ENCODE measurements around the gene HELZ2. TPM values are rescaled to one million over a fixed set of nuclear protein-coding genes. Genes with fewer than 3 reads are reported as not detected.

The HELZ2 gene
- total RNA-seq, 1 experiment from 2014 or later = 33.4 TPM

GRCh38 chr20:63532449-63532971, 41.5 kb downstream of the HELZ2 start:
- no peaks in the 10 kb centered on the region for H3K36me3 ChIP-seq (ENCODE audit: low read depth, low read length)
- no TSS peak for BruUV-seq (replicated peaks)
- no peak for ATAC-seq
- peaks cover 11% of the 10 kb centered on the region for H3K79me2 ChIP-seq (ENCODE audit: low read length)
- ChIA-PET POLR2A (ENCODE audit: unreplicated experiment) (no interaction called here), CTCF (no interaction called here)
- H2AFZ ChIP-seq (ENCODE audit: low read length) = no peak overlapping the region
- peaks cover under 1% of the 10 kb centered on the region for H3F3A ChIP-seq (ENCODE audit: low read length, unreplicated experiment)
- no peaks in the 10 kb centered on the region for H3K9me2 ChIP-seq (replicated peaks; ENCODE audit: low read length)
- no peak overlapping the region for H3K9ac ChIP-seq (ENCODE audit: low read length)
- H3K4me3 ChIP-seq (ENCODE audit: low read length) = no peak overlapping the region
- H4K20me1 ChIP-seq (ENCODE audit: low read length) = no peaks in the 10 kb centered on the region
- no peak overlapping the region for H3K4me2 ChIP-seq (ENCODE audit: low read length)
- H3K27me3 ChIP-seq (ENCODE audit: low read length) = no peaks in the 10 kb centered on the region
- intact Hi-C loops (cut with micrococcal nuclease) = loop anchor here (5.0 kb wide), 1 partner anchor 605 kb away; the partner anchor contains the start of gene DIDO1
- H3K27ac ChIP-seq (ENCODE audit: low read length) = no peak overlapping the region
- peaks cover 14% of the 10 kb centered on the region for H3K4me1 ChIP-seq (ENCODE audit: insufficient read depth, low read length)
- TF ChIP-seq CTCF (conservative IDR thresholded peaks at IDR 0.05; ENCODE audit: low read depth, low read length) (no peak), EZH2phosphoT487 (IDR thresholded peaks at IDR 0.05; ENCODE audit: borderline replicate concordance, low read length) (no peak), EZH2 (IDR thresholded peaks at IDR 0.05; ENCODE audit: low read length, unreplicated experiment) (no peak)
- no peak for DNase-seq
- H3K9me3 ChIP-seq (ENCODE audit: low read length) = no peaks in the 10 kb centered on the region

GRCh38 chr20:63531686-63532448, 42.2 kb downstream of the HELZ2 start:
- H3K9me3 ChIP-seq (ENCODE audit: low read length) = no peaks in the 10 kb centered on the region
- no peak for DNase-seq
- no peak overlapping the region for H2AFZ ChIP-seq (ENCODE audit: low read length)
- TF ChIP-seq EZH2phosphoT487 (IDR thresholded peaks at IDR 0.05; ENCODE audit: borderline replicate concordance, low read length) (no peak), CTCF (conservative IDR thresholded peaks at IDR 0.05; ENCODE audit: low read depth, low read length) (no peak), EZH2 (IDR thresholded peaks at IDR 0.05; ENCODE audit: low read length, unreplicated experiment) (no peak)
- peaks cover 8% of the 10 kb centered on the region for H3K79me2 ChIP-seq (ENCODE audit: low read length)
- no TSS peak for BruUV-seq (replicated peaks)
- no peaks in the 10 kb centered on the region for H3K9me2 ChIP-seq (replicated peaks; ENCODE audit: low read length)
- peaks cover 5% of the 10 kb centered on the region for H3F3A ChIP-seq (ENCODE audit: low read length, unreplicated experiment)
- H3K4me1 ChIP-seq (ENCODE audit: insufficient read depth, low read length) = peaks cover 8% of the 10 kb centered on the region
- no peak overlapping the region for H3K27ac ChIP-seq (ENCODE audit: low read length)
- no peak overlapping the region for H3K9ac ChIP-seq (ENCODE audit: low read length)
- H3K4me2 ChIP-seq (ENCODE audit: low read length) = no peak overlapping the region
- no peaks in the 10 kb centered on the region for H3K27me3 ChIP-seq (ENCODE audit: low read length)
- ChIA-PET POLR2A (ENCODE audit: unreplicated experiment) (no interaction called here), CTCF (no interaction called here)
- no peak overlapping the region for H3K4me3 ChIP-seq (ENCODE audit: low read length)
- H4K20me1 ChIP-seq (ENCODE audit: low read length) = no peaks in the 10 kb centered on the region
- H3K36me3 ChIP-seq (ENCODE audit: low read depth, low read length) = no peaks in the 10 kb centered on the region
- intact Hi-C loops (cut with micrococcal nuclease) = loop anchor here (5.0 kb wide), 1 partner anchor 605 kb away; the partner anchor contains the start of gene DIDO1
- no peak for ATAC-seq

- H2AFZ ChIP-seq (ENCODE audit: low read length) = no peak overlapping the region
- H3K27me3 ChIP-seq (ENCODE audit: low read length) = no peaks in the 10 kb centered on the region
- H3K9me3 ChIP-seq (ENCODE audit: low read length) = no peaks in the 10 kb centered on the region
- POLR2A ChIA-PET (ENCODE audit: unreplicated experiment) = interaction anchor here (0.5 kb wide), 1 partner anchor 119 kb away, joined by 4 read pairs; no protein-coding TSS in a partner anchor
- H4K20me1 ChIP-seq (ENCODE audit: low read length) = no peaks in the 10 kb centered on the region
- TF ChIP-seq EZH2 (IDR thresholded peaks at IDR 0.05; ENCODE audit: low read length, unreplicated experiment) (no peak), EZH2phosphoT487 (IDR thresholded peaks at IDR 0.05; ENCODE audit: borderline replicate concordance, low read length) (no peak), CTCF (conservative IDR thresholded peaks at IDR 0.05; ENCODE audit: low read depth, low read length) (no peak)
- ATAC-seq (no peak), DNase-seq (no peak)
- CTCF ChIA-PET = no interaction called here
- H3K27ac ChIP-seq (ENCODE audit: low read length) = no peak overlapping the region
- no peak overlapping the region for H3K9ac ChIP-seq (ENCODE audit: low read length)
- H3F3A ChIP-seq (ENCODE audit: low read length, unreplicated experiment) = peaks cover 5% of the 10 kb centered on the region
- H3K9me2 ChIP-seq (replicated peaks; ENCODE audit: low read length) = no peaks in the 10 kb centered on the region
- H3K36me3 ChIP-seq (ENCODE audit: low read depth, low read length) = no peaks in the 10 kb centered on the region
- no peak overlapping the region for H3K4me2 ChIP-seq (ENCODE audit: low read length)
- H3K79me2 ChIP-seq (ENCODE audit: low read length) = no peaks in the 10 kb centered on the region
- no peaks in the 10 kb centered on the region for H3K4me1 ChIP-seq (ENCODE audit: insufficient read depth, low read length)
- no TSS peak for BruUV-seq (replicated peaks)
- intact Hi-C loops (cut with micrococcal nuclease) = loop anchor here (5.0 kb wide), 1 partner anchor 603 kb away; the partner anchor contains the start of gene DIDO1
- no peak overlapping the region for H3K4me3 ChIP-seq (ENCODE audit: low read length)
Observed at GRCh38 chr20:63530788-63531160, 43.3 kb downstream of the HELZ2 start.

Measured in PC-3 (cell line).